HG02642 (cell line): ENCODE results near the gene CNOT8.
"Not testable (repeated sequence)": the region's sequence is repeated elsewhere in the genome, so short reads cannot be mapped to it uniquely, and the experiment has no call there.

Source experiments
- ATAC-seq: cut with Tn5 transposase; IDR thresholded peaks from one replicate; pipeline ENCODE4 v1.9.1; 2021; ENCODE audit warnings: mild to moderate bottlenecking; ENCODE audit not compliant: unreplicated experiment, poor library complexity

Gene CNOT8

DNA sequence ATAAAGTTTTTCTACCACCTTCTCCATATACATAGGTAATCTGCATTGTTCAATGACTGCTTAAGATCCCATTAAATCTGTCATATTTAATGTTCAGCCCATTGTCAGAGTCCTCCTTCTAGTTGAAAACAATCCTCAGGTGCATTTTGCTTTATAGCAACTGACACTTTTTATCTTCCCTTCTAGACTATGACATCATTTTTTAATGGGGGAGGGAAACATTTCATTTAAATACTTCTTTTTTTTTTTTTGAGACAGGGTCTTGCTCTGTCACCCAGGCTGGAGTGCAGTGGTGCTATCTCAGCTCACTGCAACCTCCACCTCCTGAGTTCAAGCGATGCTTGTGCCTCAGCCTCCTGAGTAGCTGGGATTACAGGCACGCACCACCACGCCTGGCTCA lies 25.6 kb upstream of the CNOT8 start:
- not testable (repeated sequence) for ATAC-seq

DNA sequence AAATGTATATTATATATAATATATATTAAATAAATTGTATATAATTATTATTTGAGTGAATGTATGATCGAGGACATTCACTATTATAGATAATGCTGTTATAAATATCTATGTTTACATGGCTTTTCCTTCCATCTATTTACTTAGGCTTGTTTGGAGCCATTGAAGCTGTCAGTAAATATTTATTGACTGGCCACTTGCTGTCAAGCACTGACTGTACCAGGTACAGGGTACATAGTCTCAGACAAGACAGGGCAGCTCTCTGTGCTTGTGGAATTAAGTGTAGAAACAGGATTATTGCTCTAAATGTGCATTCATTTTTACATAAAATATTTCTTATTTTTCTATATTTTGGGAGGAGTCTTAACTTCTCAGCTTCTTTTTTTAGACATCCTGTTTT lies 24.4 kb upstream of the CNOT8 start:
- no peak for ATAC-seq

DNA sequence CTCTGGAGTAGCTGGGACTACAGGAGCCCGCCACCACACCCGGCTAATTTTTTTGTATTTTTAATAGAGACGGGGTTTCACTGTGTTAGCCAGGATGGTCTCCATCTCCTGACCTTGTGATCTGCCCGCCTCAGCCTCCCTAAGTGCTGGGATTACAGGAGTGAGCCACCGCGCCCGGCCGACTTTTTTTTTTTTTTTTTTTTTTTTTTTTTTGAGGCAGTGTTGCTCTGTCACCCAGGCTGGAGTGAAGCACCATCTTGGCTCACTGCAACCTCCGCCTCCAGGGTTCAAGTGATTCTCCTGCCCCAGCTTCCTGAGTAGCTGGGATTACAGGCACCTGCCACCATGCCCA lies 22.8 kb upstream of the CNOT8 start:
- not testable (repeated sequence) for ATAC-seq

DNA sequence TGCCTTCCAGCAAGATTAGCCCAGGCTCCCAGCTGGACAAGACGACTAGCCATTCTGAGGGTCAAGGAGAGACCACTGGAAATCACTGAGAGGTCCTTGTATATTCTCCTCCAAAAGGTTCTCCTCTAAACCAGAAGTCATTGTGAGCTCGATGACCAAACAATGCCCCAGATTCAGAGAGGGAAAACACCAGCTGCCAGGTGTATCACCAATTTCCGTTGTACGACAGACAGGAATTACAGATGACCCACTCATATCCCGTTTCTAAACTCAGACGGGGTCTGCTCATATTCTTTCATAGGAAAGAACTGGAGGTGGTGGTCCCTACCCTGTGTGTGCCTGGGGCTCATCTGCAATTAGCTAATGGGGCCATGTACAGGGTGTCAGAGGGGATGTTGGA lies 22.2 kb upstream of the CNOT8 start:
- no peak for ATAC-seq

DNA sequence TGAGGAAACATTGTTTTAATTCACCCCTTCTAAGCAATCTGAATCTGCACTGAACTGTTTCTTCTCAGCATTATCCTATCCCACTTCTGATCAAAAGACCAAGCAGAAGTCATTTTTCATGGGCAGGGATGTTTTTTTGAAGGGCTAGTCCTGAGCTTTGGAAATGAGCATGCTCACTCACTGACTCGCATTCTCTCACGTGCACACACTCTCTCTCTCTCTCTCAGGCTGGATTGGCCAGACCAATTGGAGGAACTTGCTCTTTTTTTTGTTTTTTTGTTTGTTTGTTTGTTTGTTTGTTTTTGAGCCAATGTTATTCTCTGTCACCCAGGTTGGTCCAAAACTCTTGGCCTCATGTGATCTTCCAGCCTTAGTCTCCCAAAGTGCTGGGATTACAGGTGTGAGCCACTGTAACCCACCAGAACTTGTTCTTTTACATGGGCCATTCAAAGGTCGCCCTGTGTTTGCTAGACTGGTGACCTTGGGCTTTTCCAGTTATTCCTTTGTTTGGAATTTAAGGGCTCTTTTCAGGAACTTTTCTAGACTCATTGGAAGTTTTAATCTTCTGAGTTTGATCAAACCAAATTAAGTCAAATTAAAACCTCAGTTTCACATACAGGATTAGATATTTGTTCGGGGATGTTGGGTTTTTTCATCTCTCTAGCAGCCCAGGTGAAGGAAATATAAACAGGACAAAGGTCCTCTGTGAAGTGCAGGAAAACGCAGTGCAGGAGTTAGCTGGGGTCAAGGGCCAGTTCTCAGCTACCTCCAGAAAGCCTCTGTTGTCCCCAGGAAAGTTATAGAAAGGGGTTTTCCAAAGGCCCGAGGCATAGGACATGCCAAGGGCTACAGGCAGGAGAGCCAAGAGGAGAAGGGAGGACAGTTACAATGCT lies 21.2 kb upstream of the CNOT8 start:
- ATAC-seq: no peak

DNA sequence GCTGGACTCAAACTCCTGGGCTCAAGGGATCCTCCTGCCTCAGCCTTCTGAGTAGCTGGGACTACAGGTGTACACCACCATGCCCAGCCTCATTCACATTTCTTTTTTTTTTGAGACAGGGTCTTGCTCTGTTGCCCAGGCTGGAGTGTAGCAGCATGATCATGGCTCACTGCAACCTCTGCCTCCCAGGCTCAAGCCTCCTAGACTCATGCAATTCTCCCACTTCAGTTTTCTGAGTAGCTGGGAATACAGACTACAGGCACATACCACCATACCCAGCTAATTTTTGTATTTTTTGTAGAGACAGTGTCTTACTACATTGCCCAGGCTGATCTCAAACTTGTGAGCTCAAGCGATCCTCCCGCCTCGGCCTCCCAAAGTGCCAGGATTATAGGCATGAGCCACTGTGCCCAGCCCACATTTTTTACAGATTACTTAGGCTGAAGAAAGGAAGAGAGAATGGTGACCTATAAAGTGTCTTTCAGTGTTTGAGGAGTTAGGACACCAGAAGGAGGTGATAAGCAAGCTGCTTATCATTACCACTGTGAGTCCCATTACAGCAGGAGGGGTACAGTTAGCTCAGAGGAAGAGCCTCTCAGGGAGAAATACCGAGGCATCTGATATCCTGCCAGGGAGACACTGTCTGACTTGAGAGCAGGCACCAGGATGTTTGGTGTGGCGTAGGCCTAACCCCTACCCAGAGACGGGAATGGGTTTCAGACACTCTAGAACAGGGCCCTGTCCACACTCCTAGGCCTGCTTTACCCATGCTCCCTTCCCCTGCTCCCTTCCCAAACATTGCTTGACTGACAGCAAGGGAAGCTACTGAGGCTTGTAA lies 17.8 kb upstream of the CNOT8 start:
- no peak for ATAC-seq

DNA sequence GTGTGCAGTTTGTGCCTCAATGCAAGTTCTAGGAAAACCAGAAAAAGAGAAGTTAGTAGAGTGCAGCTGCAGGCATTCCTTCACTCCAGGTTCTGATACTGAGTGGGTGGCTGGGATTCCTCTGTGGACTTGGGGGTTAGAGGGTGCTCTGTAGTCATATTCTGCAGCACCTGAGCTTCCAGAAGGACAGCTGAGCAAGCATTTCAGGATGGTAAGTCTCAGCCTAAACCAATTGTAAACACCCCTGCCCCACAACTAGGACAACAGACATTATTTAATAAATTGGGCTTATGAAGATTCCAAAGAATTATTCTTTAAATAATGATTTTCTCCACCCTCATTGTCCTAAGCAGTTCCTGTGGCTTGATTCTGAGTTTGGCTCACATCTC lies 17.2 kb upstream of the CNOT8 start:
- no peak for ATAC-seq

DNA sequence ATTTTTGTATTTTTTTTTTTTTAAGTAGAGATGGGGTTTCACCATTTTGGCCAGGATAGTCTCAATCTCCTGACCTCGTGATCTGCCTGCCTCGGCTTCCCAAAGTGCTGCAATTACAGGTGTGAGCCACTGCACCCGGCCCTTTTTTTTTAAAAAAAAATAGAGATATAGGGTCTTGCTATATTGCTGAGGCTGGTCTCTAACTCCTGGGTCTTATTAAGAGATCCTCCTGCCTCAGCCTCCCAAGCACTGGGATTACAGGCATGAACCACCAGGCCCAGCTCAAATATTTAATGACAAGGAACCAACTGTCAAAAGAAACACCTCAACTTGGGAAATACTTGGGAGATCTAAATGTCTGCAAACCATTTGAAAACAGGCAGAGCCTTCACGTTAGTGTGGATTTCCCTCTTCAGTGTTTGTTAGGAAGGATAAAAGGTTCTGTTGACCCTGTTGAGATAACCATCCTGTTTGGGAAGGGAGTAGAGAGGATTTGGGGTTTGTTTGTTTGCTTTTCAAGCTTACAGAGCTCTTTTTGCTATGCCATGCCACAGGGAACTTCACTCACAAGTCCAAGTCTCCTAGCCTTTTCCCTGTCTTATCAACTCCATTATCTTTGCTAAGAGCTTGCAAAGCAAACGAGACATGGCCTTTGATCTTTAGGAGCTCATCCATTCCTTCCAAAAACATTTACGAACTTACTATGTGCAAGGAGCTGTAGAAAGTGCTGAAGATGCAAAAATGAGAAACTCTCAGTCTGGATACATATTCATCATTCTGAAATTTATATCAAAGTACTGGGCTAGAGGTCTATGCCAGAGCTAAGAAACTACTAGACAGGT lies 15.5 kb upstream of the CNOT8 start:
- ATAC-seq: no peak

DNA sequence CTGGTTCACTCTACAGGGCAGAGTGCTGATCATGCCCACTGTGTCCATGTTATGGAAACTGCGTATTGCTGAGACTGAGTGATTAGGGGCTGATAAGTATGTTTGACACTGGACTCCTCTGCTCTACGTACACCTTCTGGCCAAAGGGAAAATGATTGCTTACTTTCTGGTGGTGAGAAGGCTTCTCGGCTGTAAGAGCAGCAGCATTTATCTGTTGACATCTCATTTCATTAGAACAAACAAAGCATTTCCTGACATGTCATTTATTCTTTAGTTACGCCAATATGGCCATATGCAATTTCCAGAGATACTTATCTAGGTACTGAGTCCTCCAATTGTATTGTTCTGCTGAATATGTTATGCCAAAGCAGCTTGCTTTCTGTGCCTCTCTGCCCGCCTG lies 13.6 kb upstream of the CNOT8 start:
- ATAC-seq: no peak

DNA sequence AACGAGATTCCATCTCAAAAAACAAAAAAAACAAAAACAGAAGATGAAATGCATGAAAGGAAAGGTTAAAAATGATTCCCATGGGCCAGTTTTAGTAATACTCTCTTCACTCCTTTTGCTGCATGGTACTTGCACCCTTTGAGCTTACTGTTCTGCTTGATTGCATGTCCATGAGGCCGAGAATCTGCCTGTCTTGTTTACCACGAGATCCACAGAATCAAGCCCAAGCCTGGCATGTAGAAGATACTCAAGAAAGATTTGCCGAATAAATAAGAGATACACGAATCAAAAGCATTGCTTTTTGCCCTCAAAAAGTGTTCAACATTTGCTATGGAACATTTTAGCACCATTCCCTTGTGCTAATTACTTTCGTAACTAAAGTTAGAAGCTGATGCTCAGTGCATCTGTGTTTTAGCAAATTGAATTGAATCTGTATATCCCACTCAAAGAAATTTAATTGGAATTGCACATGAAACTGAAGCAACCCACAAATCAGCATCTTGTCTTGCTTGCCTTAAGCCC lies 9.1 kb upstream of the CNOT8 start:
- ATAC-seq: no peak

DNA sequence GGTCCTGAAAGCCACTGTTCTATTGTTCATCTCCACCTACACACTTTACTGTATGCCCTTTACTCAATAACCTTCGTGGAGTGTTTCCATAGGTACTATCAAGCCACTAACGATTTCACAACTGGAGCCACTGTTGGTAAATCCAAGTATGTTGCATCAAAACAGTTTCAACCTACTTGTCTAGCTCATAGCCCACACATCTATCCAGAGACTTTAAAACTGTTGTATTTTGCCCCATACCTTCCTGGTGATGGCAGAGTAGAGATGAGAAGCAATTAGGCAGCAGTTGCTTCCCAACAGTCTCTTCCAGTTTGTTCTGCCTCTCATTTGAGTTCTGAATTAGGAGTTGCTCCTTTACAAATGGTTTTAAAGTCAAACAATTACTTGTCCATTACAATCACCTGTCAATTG lies 8.6 kb upstream of the CNOT8 start:
- no peak for ATAC-seq

DNA sequence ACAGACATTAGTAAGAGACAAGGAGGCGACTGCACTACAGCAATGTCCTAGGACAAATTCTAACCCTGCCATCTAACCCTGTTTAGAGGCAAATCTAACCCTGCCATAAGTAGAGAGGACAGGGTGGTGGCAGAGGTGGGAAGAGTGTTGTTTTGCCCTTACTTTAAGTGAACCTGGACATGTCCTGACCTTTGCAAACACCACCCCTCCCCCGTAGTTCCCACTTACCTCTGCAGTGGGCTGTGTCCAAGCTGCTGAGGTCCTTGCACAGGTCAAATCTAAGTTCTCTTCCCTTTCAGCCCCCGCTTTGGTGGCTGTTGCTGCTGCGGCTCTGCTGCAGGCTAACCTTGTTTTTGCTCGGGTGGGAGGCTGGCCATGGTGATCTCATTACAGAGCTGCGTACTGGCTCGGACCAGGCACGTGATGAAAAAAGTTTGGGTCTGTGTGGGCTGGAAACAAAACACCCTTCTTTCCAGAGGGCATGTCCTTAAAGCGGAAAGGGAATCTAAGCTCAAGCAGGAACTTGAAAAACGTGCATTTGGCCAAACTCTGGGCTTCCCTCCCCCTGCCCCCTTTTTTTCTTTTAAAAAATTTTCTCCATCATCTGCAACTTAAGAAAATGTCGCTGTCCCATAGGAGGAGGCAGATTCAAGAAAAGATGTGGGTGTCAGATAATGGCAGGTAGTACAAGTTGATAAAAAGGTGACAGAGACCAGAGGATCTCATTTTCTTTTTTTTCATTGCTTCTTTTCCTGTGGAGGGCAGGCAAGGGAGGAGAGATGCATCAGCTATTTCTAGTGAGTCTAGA lies 8.0 kb upstream of the CNOT8 start, which contains the start of gene FAXDC2:
FAXDC2 (minus strand) TSS at position 349 of the 808 bp plus-strand sequence. CDS start 12,425 bp downstream, outside the sequence.
- ATAC-seq: no peak

DNA sequence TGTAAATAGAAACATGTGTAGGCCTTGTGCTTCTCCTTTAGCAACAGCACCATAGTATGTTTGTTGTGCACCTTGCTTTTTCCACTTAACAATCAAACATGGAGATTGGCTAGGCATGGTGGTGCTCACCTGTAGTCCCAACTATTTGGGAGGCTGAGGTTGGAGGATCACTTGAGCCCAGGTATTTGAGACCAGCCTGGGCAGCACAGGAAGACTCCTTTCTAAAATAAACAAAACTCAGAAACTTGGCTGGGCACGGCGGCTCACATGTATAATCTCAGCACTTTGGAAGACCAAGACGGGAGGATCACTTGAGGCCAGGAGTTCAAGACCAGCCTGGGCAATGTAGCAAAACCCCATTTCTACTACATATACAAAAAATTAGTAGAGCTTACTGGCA lies 7.1 kb upstream of the CNOT8 start:
- no peak for ATAC-seq

DNA sequence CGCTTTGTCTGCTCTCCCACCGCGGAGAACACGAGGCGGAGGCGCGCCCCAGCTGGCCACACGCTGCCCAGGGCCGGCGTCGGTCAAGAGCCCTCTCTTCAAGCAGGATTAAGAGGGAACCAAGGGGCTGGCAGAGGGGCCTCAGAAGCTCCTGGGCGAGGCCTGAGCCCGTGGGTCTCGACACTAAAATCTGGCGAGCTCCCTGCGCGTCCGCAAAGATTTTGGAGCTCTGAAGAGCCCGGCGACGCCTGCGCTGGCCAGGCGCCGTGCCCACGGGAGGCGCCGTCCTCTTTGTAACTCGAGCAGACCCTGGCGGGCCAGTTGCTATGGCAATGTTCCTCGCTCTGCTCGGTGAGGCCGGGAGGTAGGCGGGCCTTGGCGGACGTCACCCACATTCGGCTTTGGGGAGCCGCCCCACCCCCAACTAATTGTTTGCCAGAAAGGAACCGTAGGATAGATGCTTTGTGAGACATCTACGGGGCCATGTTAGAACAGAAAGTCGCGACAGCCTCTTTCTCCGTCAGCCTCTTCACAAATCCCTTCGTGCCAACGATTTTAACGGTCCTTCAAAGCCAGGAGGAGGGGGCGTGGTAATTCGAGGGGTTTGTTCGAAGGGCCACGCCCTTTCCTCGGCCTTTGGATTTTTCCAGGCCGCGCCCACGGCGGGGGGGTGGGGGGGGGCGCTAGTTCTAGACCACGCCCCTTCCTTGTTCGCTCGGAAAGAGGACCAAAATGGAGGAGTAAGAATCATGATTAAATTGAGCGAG lies 714 bp upstream of the CNOT8 start:
- ATAC-seq: peak; percentile 66

DNA sequence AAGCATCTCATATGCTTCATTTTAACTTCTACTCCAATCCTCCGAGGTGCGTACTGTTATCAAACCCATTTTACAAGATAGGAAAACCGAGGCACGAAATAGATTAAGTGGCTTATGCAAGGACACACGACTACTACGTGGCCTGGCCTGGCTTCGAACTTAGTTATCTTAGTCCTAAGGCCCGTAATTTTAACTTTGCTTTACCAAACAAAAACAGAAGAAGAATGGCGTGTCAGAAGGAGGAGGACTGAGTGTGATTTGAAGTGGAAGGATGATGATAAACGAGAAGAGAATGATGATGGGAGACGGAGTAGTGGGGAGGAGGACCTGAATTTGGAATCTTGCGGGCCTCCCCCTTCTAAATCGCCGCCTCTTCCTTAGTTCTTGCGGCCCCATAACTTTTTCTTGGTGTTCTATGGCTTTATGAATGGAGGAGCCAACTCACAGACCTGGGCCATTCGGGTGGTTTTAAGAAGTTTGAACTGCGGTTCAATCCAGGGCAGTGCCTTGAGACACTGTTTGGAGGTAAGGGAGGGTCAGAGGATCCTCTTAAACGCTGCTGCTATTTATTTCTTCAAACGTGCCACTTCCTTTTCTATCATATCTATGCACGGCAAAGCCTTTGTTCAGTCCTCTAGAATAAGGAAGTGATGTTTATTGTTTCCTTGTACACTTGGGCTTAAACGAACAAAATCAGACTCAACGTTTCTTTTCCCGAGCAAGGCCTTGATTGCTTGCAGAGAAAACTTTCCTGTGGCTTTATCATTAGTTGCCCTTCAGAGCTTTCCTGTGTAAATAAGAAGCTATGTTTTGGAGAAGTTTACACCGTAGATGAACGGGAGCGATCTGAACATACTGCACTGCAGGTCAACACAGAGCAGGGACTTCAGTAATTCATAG lies 795 bp downstream of the CNOT8 start:
- ATAC-seq: no peak

DNA sequence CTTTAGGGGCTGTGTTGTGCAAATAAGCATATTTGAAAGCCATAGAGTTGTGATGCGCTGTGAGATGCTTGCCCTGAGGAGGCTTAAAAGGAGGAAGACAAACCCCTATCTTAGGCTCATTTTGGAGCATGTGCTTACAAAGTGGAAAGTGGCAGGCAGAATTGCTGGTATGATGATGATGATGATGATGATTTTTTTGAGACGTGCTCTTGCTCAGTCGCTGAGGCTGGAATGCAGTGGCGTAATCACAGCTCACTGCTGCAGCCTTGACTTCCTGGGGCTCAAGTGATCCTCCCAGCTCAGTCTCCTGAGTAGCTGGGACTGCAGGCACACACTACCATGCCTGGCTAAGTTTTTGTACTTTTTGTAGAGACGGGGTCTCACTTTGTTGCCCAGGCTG lies 1.7 kb downstream of the CNOT8 start:
- ATAC-seq: no peak

DNA sequence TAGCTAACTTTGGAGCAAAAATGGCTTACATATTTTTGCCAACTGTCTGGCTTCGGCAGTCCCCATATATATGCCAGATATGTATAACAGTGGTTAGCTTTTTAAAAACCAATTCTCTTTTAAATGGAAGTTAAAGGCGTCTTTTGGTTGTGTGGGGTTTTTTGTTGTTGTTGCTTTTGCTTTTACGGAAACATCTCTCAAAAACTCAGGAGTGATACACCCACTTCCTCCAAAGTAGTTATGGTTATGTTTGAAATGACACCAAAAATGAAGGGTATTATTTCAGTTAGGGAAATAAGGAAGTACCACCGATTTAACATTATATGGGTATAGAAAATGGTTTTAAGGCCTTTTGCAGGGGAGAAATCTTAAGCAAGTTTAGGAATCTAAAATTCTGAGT lies 2.3 kb downstream of the CNOT8 start:
- ATAC-seq: no peak

DNA sequence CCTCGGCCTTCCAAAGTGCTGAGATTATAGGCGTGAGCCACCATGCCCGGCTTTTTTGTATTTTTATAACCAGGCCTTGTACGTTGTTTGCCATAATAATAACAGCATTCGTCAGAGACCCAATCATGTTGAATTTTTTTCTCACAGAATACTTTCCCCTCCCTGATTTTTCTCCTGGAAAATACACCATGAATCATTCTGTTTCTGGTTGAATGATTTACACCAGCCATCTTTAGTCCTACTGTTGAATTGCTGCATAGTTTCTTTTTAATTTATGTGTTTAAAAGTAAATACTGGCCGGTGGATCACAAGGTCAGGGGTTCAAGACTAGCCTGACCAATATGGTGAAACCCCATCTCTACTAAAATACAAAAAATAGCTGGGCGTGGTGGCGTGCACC lies 3.5 kb downstream of the CNOT8 start:
- ATAC-seq: no peak
